ENCODE results near the gene ACOX3.

The ACOX3 gene

GRCh38 chr4:8328456-8328855, 112.1 kb downstream of the ACOX3 start:
- TF ChIP-seq, protein P1, sequence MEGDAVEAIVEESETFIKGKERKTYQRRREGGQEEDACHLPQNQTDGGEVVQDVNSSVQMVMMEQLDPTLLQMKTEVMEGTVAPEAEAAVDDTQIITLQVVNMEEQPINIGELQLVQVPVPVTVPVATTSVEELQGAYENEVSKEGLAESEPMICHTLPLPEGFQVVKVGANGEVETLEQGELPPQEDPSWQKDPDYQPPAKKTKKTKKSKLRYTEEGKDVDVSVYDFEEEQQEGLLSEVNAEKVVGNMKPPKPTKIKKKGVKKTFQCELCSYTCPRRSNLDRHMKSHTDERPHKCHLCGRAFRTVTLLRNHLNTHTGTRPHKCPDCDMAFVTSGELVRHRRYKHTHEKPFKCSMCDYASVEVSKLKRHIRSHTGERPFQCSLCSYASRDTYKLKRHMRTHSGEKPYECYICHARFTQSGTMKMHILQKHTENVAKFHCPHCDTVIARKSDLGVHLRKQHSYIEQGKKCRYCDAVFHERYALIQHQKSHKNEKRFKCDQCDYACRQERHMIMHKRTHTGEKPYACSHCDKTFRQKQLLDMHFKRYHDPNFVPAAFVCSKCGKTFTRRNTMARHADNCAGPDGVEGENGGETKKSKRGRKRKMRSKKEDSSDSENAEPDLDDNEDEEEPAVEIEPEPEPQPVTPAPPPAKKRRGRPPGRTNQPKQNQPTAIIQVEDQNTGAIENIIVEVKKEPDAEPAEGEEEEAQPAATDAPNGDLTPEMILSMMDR (IDR thresholded peaks at IDR 0.05; ENCODE audit: extremely low read depth, insufficient read depth, missing control alignments) = no peak
- no peak for DNase-seq (ENCODE audit: low spot score)
- in situ Hi-C loops (cut with MboI; ENCODE audit: low pct_unique_long_range_greater_than_20kb, low sequenced_read_pairs, unreplicated experiment) = no loop called here

DNA sequence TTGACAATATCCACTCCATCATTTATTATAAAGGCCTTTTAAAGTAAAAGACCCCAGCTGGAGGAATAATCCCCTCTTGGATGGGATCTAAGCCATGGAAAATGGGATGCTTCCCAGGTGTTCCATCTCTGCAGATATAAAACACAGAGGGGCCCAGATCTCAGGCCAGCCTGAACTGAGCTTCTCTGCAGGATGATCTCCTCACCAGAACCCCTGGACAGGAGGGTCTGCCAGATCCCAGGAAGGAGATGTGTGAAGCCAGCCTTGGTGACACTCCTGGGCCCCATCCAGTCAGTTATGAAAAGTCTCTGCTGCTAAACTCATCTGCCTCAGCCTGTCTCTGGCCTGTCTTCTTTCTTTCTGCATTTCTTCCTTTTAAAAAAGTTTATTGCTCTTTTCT, 114.3 kb downstream of the ACOX3 start:
- no peak for DNase-seq (ENCODE audit: low spot score)
- TF ChIP-seq, protein P1 (IDR thresholded peaks at IDR 0.05; ENCODE audit: extremely low read depth, insufficient read depth, missing control alignments) = no peak
- in situ Hi-C loops (cut with MboI; ENCODE audit: low pct_unique_long_range_greater_than_20kb, low sequenced_read_pairs, unreplicated experiment) = no loop called here

DNA sequence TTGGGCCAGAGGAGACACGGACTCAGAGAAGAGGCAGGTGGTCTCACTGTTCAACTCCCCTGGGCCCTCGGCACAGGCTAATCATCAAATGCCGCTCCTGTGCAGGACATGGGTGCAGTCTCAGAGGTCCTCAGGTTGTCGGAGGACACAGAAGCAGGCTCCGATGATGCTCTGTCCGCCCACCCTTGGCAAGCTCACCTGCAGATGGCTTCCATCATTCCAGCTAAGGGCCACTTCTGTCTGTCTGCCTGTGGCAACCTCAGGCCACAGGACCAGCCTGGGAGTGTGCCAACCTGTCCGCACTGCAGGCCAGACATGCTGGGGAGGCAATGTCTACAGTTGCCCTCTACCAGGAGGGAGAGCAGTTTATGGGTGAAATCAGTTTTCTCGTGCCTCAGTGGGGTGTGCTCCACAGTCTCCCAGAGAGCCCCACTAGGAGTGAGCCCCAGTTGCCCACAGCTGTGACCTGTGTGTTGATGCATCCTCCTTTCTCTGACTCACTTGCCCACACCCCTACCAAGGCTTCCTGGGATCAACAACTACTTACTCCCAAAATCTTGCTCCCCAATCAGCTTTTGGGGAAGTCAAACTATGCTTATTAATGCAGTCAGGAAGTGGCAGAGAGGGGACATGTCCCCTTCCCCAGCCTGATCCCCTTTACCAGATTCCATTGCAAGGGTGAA, 115.1 kb downstream of the ACOX3 start:
- in situ Hi-C loops (cut with MboI; ENCODE audit: low pct_unique_long_range_greater_than_20kb, low sequenced_read_pairs, unreplicated experiment) = no loop called here
- DNase-seq (ENCODE audit: low spot score) = no peak
- TF ChIP-seq, protein P1 (IDR thresholded peaks at IDR 0.05; ENCODE audit: extremely low read depth, insufficient read depth, missing control alignments) = no peak

DNA sequence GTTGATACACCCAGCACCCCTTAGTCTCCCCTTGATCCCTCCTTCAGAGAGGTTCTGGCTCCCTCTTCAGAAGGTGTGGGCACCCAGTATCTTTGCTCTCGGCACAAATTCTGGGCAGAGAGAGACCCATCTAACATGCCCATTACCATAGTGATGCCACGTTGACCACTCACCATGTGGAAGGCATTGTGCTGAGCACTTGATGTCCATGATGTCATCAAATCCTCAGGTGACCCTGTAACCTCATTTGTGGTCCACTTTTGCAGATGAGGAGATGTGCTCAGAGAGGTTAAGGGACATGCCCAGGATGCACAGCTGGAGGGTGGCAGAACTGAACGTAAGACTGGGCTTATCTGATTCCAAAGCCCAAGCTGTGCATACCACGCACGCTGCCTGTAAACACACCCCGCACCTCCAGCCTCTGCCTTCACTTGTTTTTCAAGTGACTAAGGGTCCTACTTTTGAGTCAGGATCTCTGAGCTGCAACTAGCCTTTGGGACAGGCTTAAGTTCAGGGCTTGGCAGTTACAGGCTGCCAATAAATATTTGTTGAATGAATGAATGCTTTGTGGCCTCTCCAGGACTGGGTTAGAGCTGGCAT, 115.8 kb downstream of the ACOX3 start:
- in situ Hi-C loops (cut with MboI; ENCODE audit: low pct_unique_long_range_greater_than_20kb, low sequenced_read_pairs, unreplicated experiment) = no loop called here
- TF ChIP-seq, protein P1 (IDR thresholded peaks at IDR 0.05; ENCODE audit: extremely low read depth, insufficient read depth, missing control alignments) = no peak
- DNase-seq (ENCODE audit: low spot score) = no peak

DNA sequence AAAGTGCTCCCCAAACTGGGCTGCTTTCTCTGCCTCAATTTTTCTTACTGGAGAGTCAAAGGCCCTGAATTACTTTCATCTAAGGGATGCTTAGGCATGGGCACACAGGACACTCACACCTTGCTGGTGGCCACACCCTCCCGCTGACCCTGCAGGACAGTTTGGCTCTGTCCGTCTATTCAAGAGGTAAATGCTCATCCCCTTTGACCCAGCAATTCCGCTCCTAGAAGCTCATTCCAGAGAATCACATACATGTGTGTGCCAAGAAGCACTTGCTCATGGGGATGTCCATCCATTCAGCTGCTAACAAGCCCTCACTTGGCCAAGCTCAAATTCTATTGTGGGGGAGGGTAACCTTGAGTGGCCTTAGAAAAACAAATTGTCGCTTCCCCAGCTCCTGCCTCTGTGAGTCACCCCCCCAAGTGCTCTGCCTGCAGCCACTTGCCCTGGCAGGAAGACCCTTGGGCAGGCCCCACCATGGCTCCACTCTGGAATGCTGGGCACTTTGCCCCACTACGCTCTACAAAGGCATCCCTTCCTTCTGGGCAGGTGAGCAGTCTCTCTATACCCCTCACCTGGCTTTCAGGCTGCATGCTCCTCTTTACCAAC, 116.5 kb downstream of the ACOX3 start:
- DNase-seq (ENCODE audit: low spot score) = no peak
- TF ChIP-seq, protein P1 (IDR thresholded peaks at IDR 0.05; ENCODE audit: extremely low read depth, insufficient read depth, missing control alignments) = no peak
- in situ Hi-C loops (cut with MboI; ENCODE audit: low pct_unique_long_range_greater_than_20kb, low sequenced_read_pairs, unreplicated experiment) = no loop called here

GRCh38 chr4:8322794-8323704, 117.5 kb downstream of the ACOX3 start:
- in situ Hi-C loops (cut with MboI; ENCODE audit: low pct_unique_long_range_greater_than_20kb, low sequenced_read_pairs, unreplicated experiment) = no loop called here
- DNase-seq (ENCODE audit: low spot score) = no peak
- TF ChIP-seq, protein P1 (IDR thresholded peaks at IDR 0.05; ENCODE audit: extremely low read depth, insufficient read depth, missing control alignments) = no peak

All from GM13977 (cell line).